ENCODE results near the gene USP17L19.
"Not testable (repeated sequence)": the region's sequence is repeated elsewhere in the genome, so short reads cannot be mapped to it uniquely, and the experiment has no call there.

- TF ChIP-seq CTCF (IDR thresholded peaks at IDR 0.05 in 2 of 3, conservative IDR thresholded peaks at IDR 0.05 in 1 of 3; ENCODE audit: control insufficient read depth in 2 of 3, extremely low read depth in 1 of 3, insufficient read depth in 1 of 3, low read depth in 3 of 3, low read length in 3 of 3); CEBPZ (IDR thresholded peaks at IDR 0.05; ENCODE audit: low read depth, low read length); POLR2AphosphoS5 (IDR thresholded peaks at IDR 0.05; ENCODE audit: low read length); IRF3 (IDR thresholded peaks at IDR 0.05); PAX8 (IDR thresholded peaks at IDR 0.05); EGR1 (IDR thresholded peaks at IDR 0.05; ENCODE audit: borderline replicate concordance in 1 of 2, low read depth in 2 of 2, low read length in 2 of 2); JUND (IDR thresholded peaks at IDR 0.05; ENCODE audit: low read depth, low read length): not testable (repeated sequence)
These were observed 33.3 kb upstream of the USP17L19 start, which contains the start of gene USP17L12 for GRCh38 chr4:9219852-9220251.
